Forelimb muscle (tissue), 1 donor: ENCODE measurements around the gene TNNI2. TPM values are rescaled to one million over a fixed set of nuclear protein-coding genes. Genes with fewer than 3 reads are reported as not detected.

Experiments used
- DNase-seq: peaks from one replicate; pipeline ENCODE4 v3.0.0-alpha.2; 2013; ENCODE audit warnings: low read depth
- polyA plus RNA-seq: library from polyadenylated mRNA; unstranded; fragments of 120-200 nt; gene quantifications from one replicate; pipeline ENCODE4 v1.2.1, GENCODE V29; 2013; ENCODE audit not compliant: insufficient read length

Gene TNNI2
- polyA plus RNA-seq, 1 donor: 3,886 TPM

DNA sequence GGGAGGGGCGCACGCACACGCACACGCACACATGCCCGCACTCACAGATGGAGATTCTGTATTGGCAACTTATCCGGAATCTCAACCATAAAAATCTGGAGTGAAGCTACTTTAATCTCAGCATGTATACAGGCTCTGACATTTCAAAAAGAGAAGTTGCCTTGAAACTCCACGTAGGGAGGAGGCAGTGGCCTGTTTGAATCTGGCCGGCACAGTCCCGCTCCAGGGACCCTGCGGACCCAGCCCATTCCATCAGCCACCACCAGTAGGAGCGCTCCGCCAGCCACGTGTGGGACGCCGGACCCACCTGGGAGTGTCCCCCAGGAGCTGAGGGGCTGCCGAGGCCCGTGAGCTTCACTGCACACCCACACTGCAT, 5.9 kb upstream of the TNNI2 start:
- DNase-seq: no peak

DNA sequence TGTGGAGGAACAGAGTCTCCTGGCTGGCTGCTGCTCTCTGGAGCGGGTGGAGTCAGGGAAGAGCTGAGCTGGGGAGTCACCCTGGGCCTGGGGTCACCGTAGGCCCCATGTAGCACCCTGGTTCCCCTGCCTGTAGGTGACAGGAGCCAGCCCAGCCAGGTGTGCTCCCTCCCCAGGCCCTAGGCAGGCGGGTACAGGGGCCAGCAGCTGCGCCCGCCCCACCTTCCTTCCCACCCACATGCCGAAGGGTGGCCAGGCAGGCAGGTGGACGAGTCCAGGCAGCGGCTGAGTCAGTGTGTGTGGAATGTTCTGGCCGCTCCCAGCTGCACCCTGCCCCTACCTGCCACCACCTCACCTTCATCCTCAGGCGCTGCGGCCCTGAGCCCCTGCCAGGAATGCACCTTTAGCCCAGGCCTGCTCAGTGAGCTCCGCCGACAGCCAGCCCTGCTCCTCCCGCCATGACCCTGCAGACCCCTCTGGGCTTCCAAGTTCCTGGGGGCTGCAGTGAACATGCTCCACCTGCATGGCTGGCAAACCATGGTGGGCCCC, 4.6 kb upstream of the TNNI2 start:
- no peak for DNase-seq

DNA sequence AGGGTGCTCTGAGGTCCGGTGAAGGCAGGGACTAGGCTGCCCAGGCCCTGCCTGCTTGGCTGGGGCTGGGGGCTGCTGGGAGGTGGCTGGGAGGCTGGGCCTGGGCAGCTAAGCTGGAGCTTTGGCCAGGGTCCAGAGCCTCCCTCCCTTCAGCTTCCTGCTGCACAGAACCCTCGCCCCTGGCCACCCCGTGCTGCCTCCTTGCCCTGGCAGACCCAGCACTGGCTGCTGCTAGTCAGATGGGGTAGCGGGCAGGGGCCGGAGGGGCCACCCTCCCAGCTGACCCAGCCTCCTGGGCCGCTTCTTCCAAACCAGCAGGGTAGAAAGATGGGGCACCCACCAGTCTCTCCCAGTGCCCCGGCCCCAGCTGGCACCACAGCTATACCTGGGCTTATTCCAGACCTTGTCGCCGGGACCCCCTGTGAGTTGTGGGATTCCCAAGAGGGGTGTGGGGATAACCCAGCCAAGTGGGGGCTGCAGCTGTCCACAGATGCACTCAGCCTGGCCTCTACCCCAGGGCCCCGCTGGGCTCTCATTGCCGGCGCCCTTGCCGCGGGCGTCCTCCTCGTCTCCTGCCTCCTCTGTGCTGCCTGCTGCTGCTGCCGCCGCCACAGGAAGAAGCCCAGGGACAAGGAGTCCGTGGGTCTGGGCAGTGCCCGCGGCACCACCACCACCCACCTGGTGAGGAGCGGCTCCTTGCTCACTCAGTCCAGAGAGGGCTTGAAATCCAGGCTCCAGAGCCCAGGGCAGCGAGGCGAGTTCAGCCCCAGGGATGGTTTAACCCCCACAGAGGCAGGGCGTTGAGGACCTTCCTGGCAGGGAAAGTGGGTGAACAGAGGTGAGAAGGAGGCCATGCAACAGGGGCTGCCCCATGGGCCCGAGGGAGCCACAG, 3.8 kb upstream of the TNNI2 start, which contains the start of gene SYT8:
SYT8 (plus strand) TSS at position 212 of the 892 bp plus-strand sequence; CDS start at position 328, 116 bp downstream.
- DNase-seq: no peak

DNA sequence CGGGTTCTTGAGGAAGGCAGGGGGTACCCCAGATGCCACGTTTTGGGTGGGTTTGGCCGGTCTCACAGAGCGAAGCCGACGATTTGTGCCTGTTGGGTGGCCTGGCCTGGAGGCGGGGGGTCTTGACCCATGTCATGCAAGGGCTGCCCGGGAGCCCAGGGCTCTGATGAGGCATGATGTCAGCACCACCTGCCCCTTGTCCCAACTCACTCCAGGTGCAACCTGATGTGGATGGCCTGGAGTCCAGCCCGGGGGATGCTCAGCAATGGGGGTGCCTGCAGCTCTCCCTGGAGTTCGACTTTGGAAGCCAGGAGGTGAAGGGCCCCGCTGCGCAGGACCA, 3.1 kb upstream of the TNNI2 start:
- no peak for DNase-seq

DNA sequence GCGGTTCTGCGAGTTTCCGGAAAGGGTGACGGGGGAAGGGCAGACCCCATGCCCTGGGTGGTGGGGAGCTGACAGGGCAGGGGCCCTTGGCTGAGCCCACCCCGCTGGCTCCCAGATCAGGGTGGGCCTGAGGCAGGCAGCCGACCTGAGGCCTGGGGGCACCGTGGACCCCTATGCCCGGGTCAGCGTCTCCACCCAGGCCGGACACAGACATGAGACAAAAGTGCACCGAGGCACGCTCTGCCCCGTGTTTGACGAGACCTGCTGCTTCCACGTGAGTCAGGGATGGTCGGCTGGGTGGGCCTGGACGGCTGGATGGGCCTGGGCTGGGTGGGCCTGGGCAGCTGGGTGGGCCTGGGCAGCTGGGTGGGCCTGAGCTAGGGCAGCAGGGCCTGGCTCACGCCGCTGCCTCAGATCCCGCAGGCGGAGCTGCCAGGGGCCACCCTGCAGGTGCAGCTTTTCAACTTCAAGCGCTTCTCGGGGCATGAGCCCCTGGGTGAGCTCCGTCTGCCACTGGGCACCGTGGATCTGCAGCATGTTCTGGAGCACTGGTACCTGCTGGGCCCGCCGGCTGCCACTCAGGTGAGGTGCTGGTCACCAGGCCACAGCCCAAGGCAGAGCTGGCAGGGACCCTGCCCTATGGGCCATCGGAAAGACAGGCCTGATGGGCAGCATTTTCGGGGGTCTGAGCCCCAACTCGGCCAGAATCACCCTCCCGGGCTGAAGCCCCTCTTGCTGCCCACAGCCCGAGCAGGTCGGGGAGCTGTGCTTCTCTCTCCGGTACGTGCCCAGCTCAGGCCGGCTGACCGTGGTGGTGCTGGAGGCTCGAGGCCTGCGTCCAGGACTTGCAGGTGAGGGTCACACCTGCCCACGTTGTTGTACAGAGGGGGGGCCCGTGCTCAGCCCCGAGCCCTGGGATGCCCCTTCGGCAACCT, 2.5 kb upstream of the TNNI2 start:
- no peak for DNase-seq

DNA sequence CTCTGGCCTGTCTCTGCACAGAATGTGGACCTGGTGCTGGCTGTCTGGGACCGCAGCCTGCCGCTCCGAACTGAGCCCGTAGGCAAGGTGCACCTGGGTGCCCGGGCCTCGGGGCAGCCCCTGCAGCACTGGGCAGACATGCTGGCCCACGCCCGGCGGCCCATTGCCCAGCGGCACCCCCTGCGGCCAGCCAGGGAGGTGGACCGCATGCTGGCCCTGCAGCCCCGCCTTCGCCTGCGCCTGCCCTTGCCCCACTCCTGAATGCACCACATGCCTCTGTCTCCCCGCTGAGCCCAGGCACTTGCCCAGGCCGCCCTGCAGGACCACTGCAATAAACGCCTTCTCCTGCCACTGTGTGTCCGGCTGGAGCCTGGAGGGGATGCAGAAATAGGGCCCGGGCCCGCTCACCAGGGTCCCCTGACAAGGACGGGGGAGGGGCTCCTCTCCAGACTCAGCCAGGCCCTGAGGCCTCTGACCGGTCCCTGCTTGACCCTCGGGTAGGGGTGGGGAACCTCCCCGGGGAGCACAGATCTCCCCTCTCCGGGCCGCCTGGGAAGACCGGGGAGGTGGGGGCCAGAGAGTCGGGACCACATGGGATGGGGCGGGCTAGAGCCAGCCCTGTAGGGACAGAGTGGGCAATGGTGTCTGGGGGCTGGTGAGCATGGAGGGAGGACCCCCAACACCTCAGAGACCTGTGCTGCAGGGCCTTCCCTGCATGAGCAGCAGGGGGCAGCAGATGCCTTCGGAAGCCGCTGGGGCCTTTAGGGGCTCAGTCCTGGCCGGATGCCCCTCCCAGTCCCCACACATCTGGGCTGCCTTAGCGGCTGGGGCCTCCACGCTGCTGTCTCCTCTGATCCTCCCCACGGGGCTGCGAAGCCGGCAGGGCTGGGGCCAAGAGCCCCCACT, 1.4 kb upstream of the TNNI2 start:
- DNase-seq: peak; percentile 51

DNA sequence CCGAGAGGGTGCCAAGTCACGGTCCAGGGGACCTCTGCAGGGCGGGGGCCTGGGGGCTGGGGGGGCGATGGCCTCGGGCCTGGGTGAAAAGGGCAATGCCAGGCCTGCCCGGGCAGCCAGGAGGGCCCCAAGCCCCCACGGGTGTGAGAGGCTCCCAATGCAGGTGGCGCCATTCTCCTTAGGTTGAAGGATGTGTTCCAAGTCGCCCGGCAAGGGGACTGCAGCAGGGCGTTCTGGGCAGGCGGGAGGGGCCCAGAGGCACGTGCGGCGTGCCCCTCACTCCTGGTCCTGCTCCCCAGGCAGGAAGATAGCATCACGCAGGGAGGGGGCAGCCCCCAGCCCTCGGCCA, 730 bp upstream of the TNNI2 start:
- no peak for DNase-seq

DNA sequence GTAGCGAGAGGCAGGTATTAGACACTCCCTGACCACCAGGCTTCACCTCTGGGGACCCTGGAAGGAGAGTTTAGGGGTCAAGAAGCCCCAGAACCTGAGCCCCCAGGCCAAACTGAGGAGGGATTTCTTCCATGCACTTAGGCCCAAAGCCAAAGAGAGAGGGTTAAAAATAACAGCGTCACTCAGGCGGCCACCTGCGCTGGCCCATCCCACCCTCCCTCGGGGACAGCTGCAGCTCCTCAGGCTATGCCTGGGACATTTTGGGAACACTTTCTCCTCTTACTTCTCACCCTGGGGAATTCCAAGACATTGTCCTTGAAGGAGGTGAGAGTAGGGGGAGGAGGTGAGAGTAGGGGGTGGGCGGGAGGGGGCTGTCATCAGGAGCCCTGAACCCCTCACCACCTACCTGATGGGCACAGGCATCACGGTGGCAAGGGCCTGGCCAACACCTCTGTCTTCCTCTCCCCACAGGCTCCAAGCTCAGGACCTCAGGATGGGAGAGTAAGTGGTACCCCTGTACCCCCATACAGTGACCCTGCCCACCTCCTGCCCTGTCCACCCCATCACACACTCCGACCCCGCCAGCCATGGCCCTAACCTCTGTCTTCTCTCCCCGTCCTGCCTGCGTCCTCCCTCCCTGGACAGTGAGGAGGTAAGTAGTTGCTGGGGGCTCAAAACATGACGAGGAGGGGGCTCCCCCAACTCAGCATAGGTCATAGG, 583 bp downstream of the TNNI2 start:
- DNase-seq: no peak

DNA sequence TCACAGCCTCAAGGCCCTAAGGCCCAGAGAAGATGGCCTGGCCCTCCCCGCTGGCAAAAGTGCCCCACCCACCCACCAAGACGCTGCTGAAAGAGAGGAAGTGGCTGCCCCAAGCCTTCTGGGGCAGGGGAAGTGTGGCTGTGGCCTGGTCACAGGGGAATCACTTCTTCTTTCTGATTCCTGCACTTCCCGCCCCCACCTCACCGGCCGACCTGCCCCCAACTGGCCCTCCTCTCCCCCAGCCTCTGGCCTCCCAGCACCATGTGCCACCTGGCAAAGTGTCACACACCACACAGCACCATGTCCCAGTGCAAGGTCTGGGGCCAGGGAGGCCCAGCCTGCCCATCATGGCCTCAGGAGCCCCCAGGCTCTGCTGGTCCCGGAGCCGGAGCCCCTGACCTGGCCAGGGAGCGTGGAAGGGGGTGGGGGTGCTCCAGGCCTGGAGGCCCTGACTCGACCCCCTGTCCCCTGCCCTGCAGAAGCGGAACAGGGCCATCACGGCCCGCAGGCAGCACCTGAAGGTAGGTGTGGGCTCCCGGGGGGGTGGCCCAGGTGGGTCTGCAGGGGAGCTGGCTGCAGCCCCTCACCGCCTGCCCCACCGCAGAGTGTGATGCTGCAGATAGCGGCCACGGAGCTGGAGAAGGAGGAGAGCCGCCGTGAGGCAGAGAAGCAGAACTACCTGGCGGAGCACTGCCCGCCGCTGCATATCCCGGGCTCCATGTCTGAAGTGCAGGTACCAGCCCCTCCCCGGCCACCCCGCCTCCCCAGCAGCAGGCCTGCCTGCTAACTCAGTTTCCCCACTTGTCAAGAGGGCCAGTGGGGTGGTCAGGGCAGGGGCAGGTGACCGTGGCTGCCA, 1.4 kb downstream of the TNNI2 start:
- DNase-seq: no peak

DNA sequence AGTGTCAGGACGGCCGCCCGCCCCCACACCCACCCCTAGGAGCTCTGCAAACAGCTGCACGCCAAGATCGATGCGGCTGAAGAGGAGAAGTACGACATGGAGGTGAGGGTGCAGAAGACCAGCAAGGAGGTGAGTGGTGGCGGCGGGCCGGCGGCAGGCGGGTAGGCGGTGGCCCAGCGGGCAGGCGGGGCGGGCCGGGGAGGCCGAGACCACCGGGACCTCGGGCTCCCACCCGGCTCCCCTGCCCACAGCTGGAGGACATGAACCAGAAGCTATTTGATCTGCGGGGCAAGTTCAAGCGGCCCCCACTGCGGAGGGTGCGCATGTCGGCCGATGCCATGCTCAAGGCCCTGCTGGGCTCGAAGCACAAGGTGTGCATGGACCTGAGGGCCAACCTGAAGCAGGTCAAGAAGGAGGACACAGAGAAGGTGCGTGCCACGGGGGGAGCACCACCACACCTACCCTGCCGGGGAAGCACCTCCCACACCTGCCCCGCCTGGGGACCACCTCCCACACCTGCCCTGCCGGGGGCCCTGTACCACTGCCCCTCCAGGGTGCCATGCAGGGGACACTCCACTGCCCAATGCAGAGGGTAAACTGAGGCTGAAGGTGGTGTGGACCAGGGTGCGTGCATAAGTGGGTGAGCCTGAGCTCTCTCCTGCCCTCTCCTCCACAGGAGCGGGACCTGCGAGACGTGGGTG, 2.1 kb downstream of the TNNI2 start:
- DNase-seq: no peak

DNA sequence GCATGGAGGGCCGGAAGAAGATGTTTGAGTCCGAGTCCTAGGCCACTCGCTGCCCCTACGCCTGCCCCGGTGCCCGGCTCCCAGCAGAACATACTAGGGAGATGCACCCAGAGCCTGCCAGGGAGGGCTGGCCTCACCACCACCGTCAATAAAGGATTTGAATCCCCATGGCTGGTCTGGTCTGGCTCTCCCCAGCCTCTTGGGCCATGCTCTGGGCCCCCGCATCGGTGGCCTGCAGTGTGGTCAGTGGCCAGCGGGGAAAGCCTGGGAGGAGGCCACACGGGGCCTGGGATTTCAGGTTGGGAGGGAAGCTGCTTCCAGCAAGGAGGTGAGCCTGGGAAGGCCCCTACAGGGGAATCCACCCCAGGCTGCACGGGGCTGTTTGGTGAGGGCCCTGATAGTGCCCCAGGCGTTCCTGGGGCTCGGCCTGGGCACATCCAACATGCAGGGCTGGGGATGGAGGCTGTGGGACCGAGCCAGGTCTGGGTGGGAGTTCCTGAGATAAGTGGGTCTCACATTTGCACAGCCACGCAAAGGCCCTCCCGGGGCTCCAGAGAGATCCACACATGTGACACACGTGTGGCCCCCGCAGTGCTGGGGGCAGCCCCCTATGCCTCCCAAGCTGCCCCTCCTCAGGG, 2.8 kb downstream of the TNNI2 start:
- DNase-seq: no peak

DNA sequence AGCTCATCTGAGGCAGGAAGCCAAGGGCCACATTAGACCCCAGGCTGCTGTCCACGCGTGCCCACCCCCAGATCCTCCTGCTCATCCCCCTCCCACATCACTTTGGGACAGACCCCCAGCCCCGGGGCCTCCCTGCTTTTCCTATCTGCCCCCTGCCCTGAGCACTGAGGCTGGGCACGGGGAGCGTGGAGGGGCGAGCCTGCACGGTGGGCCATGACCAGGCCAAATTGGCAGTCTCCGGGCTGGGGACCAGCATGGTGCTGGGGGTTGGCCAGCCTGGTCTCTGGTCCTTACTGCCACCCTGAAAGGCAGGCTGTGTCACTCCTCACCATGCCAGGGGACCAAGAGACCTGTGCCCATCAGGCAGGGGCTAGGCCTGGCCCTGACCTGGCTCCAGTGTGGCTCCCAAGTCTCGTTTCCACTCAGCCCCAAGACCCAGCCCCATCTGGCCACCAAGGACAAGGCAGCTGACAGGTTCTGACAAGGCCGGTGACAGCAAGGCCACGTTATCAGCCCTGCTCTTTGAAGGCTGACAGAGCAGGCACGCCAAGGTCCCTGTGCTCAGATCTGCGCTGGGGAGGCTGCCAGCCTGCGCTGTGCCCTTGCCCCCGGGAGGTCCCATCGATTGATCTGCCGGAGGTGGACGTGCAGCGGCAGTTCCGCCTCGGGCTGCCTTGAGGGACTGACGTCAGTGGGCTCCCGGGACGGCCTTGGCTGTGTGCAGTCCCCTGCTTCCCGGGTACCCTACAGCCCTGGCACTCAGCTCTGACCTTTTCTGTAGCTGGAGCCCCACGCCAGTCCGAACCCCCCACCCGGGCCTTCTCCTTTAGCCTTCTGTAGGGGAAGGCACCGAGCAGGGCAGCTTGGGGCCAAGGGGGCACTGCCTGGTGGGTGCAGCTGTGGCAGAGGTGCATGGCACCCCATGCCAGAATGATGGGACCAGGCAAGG, 3.6 kb downstream of the TNNI2 start:
- no peak for DNase-seq

DNA sequence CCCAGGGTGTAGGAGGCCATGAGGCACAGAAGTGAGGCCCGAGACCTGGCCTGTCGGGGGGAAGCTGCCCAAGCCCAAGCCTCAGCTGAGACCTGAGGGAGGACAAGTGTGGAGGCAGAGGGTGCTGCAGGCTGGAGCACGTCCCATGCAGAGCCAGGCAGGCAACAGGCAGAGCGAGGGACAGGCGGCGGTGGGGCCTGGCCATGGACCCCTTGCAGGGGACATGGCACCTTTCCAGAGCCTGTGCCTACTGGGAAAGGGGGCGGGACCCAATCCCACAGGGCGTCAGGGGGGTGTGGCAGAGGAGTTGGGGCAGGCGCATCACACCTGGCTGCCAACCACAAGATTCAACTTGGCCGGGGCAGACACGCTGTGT, 4.3 kb downstream of the TNNI2 start:
- no peak for DNase-seq

DNA sequence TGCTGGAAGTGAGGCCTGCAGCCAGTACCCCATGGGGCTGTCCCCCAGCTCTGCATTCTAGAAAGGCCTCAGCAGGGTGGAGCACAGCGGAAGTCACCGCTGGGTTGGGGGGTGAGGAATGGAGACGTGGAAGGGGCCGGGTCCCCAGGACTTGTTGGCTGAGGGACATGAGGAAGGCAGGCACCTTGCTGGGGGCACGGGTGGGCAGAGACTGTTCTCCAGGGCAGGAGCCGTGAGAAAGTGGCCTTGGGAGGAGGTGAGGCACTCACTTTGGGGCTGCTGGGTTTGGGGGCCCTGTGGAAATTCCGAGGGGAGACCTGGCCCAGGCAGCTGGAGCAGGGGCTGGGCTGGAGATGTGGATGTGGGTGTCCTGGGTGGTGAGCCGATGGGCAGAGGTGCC, 5.0 kb downstream of the TNNI2 start:
- no peak for DNase-seq

DNA sequence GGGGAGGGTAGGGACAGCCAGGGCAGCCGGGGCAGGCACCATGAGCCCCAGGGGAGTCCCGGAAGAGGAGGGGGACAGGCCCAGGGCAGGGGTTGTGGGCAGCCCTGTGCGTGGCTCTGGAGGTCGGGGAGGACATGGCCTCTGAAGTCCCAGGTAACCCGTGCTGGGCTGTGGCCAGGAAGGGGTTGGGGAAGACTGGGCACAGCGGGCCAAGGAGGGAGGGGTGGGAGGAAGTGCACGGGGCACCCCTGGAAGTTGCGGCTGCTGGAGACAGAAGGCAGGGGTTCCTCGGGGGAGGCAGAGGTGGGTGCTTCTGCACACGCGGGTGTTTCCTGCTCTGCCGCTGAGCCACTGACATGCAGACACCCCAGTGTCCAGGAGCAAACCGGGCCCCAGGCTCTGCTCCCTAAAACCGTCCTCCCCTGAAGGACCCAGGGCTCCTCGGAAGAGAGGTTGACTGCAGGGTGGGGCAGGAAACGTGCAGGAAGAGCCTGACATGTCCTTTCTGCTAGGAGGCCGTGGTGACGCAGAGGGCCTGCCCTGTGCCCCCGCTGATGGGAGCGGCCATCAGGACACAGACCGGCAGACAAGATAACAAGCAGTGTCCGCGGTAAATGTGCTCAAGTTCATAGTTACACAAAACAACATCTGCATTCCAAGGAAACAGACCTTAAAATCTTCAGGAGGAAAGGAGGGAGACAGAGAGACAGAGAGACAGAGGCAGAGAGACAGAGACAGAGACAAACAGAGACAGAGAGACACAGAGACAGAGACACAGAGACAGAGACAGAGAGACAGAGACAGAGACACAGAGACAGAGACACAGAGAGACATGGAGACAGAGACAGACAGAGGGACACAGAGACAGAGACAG, 5.7 kb downstream of the TNNI2 start:
- DNase-seq: no peak

DNA sequence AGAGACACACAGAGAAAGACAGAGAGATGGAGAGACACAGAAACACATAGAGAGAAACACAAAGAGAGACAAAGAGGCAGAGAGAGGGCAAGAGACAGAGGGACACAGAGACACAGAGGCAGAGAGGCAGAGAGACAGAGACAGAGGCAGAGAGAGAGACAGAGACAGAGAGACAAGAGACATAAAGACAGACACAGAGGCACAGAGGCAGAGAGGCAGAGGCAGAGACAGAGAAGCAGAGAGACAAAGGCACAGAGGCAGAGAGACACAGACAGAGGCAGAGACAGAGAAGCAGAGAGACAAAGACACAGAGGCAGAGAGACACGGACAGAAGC, 6.3 kb downstream of the TNNI2 start:
- no peak for DNase-seq
